Neural cell (in vitro differentiated cells): ENCODE results near the gene A1BG.

Experiments
- EZH2 ChIP-seq: fragments of 200-600, 300-800 bp; shearing (Covaris generic), sonication (generic); IDR thresholded peaks from 2 replicates; pipeline ENCODE4 v1.6.1; 2014; ENCODE audit warnings: antibody characterized with exemption, low read length, borderline replicate concordance, mild to moderate bottlenecking; ENCODE audit not compliant: insufficient read depth, poor library complexity, severe bottlenecking
- SMC3 ChIP-seq: fragments of 450-650 bp; conservative IDR thresholded peaks from 2 replicates; pipeline ENCODE4 v1.6.1; 2014; ENCODE audit warnings: antibody characterized with exemption, mild to moderate bottlenecking, moderate library complexity; ENCODE audit not compliant: poor library complexity
- TF ChIP-seq, protein P1 (sequence below): fragments of 450-650 bp; IDR thresholded peaks from 2 replicates; pipeline ENCODE4 v1.5.1; 2014; ENCODE audit warnings: antibody characterized with exemption, mild to moderate bottlenecking, moderate library complexity; ENCODE audit not compliant: poor library complexity, severe bottlenecking

DNA sequence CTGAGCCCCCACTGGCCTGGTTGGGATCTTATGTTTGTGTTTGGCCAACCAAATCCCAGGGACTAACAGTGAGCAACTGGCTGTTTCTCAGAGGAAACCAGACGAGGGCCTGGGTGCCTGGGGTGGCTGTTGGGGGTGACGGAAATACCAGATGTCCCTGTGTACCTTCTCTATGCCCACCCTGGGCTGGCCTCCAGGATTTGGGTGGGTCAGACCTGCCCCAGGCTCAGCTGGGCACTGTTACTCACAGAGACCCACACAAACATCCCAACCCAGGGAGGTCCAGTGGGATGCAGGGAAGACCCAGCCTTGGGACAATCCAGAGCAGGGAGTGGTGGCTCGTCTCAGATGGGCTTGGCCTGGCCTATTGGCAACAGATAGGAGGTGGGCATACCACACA lies 17.7 kb downstream of the A1BG start:
- TF ChIP-seq SMC3 (no peak), EZH2 (no peak)
- TF ChIP-seq, protein P1, sequence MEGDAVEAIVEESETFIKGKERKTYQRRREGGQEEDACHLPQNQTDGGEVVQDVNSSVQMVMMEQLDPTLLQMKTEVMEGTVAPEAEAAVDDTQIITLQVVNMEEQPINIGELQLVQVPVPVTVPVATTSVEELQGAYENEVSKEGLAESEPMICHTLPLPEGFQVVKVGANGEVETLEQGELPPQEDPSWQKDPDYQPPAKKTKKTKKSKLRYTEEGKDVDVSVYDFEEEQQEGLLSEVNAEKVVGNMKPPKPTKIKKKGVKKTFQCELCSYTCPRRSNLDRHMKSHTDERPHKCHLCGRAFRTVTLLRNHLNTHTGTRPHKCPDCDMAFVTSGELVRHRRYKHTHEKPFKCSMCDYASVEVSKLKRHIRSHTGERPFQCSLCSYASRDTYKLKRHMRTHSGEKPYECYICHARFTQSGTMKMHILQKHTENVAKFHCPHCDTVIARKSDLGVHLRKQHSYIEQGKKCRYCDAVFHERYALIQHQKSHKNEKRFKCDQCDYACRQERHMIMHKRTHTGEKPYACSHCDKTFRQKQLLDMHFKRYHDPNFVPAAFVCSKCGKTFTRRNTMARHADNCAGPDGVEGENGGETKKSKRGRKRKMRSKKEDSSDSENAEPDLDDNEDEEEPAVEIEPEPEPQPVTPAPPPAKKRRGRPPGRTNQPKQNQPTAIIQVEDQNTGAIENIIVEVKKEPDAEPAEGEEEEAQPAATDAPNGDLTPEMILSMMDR = no peak
